Neutrophil (primary cell): Measurements from ENCODE around the gene KLRG1.

Experiments
- H3K27ac ChIP-seq: fragments of 200-600 bp; sonication (generic); 2 replicates; pipeline ENCODE4 v1.5.1; 2016; ENCODE audit warnings: mild to moderate bottlenecking, moderate library complexity
- H3K27me3 ChIP-seq: fragments of 200-600 bp; sonication (generic); 2 replicates; pipeline ENCODE4 v1.6.0; 2016; ENCODE audit warnings: mild to moderate bottlenecking
- H3K36me3 ChIP-seq: fragments of 200-600 bp; sonication (generic); 2 replicates; pipeline ENCODE4 v1.5.1; 2017
- H3K4me1 ChIP-seq, 2 experiments: fragments of 200-600 bp in 1 of 2; sonication (generic) in 1 of 2; 1 replicate in 1 of 2; 2 replicates in 1 of 2; pipeline versions ENCODE4 v1.5.1 to v1.6.1; 2013 to 2016; ENCODE audit warnings: low read depth in 1 of 2, low read length in 1 of 2, mild to moderate bottlenecking in 1 of 2, moderate library complexity in 1 of 2; ENCODE audit not compliant: control insufficient read depth in 1 of 2, insufficient read depth in 1 of 2
- H3K4me3 ChIP-seq, 2 experiments: fragments of 200-600 bp in 1 of 2; sonication (generic) in 1 of 2; 1 replicate in 1 of 2; 2 replicates in 1 of 2; pipeline ENCODE4 v1.5.1; 2013 to 2016; ENCODE audit warnings: low read depth in 1 of 2, low read length in 1 of 2, mild to moderate bottlenecking in 1 of 2, moderate library complexity in 1 of 2
- H3K9me3 ChIP-seq: fragments of 200-600 bp; sonication (generic); 2 replicates; pipeline ENCODE4 v1.5.1; 2016
- CTCF ChIP-seq: fragments of 200-600 bp; sonication (generic); IDR thresholded peaks from 2 replicates; pipeline ENCODE4 v1.5.1; 2016; ENCODE audit warnings: antibody characterized with exemption

The KLRG1 gene

GRCh38 chr12:8953773-8954402 is 35.5 kb upstream of the KLRG1 start:
- no peaks in the 10 kb centered on the region for H3K36me3 ChIP-seq
- H3K27me3 ChIP-seq: no peaks in the 10 kb centered on the region
- H3K9me3 ChIP-seq: no peaks in the 10 kb centered on the region
- no peak for TF ChIP-seq CTCF
- no peak overlapping the region for H3K4me3 ChIP-seq
- H3K4me1 ChIP-seq: peaks cover 10 to 15% of the 10 kb centered on the region in 2 experiments
- H3K27ac ChIP-seq: no peak overlapping the region

GRCh38 chr12:8956073-8956472 is 33.3 kb upstream of the KLRG1 start:
- Histone ChIP-seq H3K27me3 (no peaks in the 10 kb centered on the region), H3K27ac (no peak overlapping the region), H3K4me1 (no peaks in the 10 kb centered on the region), H3K9me3 (no peaks in the 10 kb centered on the region), H3K4me3 (no peak overlapping the region), H3K36me3 (no peaks in the 10 kb centered on the region)
- TF ChIP-seq CTCF: no peak

DNA sequence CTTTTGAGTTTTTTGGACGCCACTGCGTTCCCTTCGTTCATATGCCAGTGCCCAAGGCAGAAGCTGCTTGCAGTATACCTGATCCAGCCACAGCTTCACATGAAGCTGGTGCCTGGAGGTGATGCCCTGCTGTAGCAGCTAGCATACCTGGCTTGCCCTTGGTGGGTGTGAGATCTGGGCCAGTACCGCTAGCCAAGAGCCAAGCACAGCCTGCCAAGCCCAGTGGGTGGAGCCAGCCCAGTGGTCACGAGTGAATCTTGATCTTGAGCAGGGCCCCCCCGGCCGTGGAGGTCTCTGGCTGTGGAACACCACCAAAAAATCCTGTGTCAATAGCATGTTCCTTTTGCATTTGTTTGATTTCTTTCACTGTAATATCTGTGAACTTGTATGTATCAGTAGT is 32.6 kb upstream of the KLRG1 start:
- H3K27ac ChIP-seq: no peak overlapping the region
- no peaks in the 10 kb centered on the region for H3K27me3 ChIP-seq
- no peaks in the 10 kb centered on the region for H3K9me3 ChIP-seq
- H3K4me3 ChIP-seq: no peak overlapping the region
- no peak for TF ChIP-seq CTCF
- H3K4me1 ChIP-seq: no peaks in the 10 kb centered on the region
- no peaks in the 10 kb centered on the region for H3K36me3 ChIP-seq

DNA sequence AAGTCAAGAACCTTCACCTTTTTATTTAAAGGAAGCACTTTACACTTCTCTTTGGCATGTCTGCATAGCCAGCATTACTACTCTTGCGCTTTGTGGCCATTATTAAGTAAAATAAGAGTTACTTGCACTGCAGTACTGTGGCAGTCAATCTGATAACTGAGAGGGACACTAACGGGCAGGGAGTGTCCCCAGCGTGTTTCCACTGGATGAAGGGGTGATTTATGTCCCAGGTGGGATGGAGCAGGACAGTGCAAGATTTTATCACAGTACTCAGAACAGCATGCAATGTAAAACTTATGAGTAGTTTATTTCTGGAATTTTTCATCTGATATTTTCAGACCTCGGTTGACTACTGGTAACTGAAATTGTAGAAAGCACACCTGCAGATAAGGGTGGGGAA is 31.8 kb upstream of the KLRG1 start:
- Histone ChIP-seq H3K9me3 (no peaks in the 10 kb centered on the region), H3K27ac (no peak overlapping the region), H3K36me3 (no peaks in the 10 kb centered on the region), H3K4me1 (no peaks in the 10 kb centered on the region), H3K27me3 (no peaks in the 10 kb centered on the region), H3K4me3 (no peak overlapping the region)
- TF ChIP-seq CTCF: no peak

DNA sequence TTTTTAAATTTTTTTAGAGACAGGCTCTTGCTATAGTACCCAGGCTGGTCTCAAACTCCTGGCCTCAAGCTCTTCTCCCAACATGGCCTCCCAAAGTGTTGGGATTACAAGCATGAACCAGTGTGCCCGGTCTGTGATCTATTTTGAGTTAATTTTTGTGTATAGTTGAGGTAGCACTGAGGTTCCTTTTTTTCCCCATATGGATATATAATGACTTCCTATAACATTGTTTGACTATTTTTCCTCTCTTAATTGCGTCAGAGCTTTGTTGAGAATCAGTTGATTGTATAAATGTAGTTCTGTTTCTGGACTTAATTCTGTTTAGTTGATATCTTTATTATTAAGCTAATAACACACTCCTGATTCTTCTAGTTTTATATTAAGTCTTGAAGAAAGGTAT is 31.3 kb upstream of the KLRG1 start:
- no peak overlapping the region for H3K27ac ChIP-seq
- no peaks in the 10 kb centered on the region for H3K4me1 ChIP-seq
- H3K27me3 ChIP-seq: no peaks in the 10 kb centered on the region

More for the DNA sequence above, 31.3 kb upstream of the KLRG1 start:
- Histone ChIP-seq H3K36me3 (no peaks in the 10 kb centered on the region), H3K4me3 (no peak overlapping the region), H3K9me3 (no peaks in the 10 kb centered on the region)
- TF ChIP-seq CTCF: no peak
